Prostate gland (tissue), 2 donors: Measurements from ENCODE around the gene ATF5. TPM values are rescaled to one million over a fixed set of nuclear protein-coding genes. Genes with fewer than 3 reads are reported as not detected.

ENCODE experiments used
- DNase-seq: peaks from one replicate; pipeline ENCODE4 v3.0.0-alpha.2; 2019; ENCODE audit warnings: low spot score
- H3K27ac ChIP-seq, 2 donors: fragments of 200-600 bp; sonication (generic); 2 replicates each; pipeline ENCODE4 v1.5.1; 2017 to 2019
- H3K27me3 ChIP-seq: fragments of 200-600 bp; sonication (generic); replicated peaks from 2 replicates; pipeline ENCODE4 v1.5.1; 2019; ENCODE audit not compliant: insufficient read depth
- H3K36me3 ChIP-seq, 2 donors: fragments of 200-600 bp; sonication (generic); 1 replicate in 1 of 2; 2 replicates in 1 of 2; pipeline versions ENCODE4 v1.5.1 to v1.8.1; 2017 to 2019
- H3K4me1 ChIP-seq: fragments of 200-600 bp; sonication (generic); replicated peaks from 2 replicates; pipeline ENCODE4 v1.5.1; 2019
- H3K4me3 ChIP-seq, 2 donors: fragments of 200-600 bp; sonication (generic); 2 replicates each; pipeline ENCODE4 v1.5.1; 2017 to 2019
- H3K9me3 ChIP-seq: fragments of 200-600 bp; sonication (generic); 2 replicates; pipeline ENCODE4 v1.5.1; 2017
- POLR2A ChIP-seq: fragments of 450-650 bp; IDR thresholded peaks from one replicate; pipeline ENCODE4 v1.6.1; 2016; ENCODE audit warnings: antibody characterized with exemption, mild to moderate bottlenecking
- POLR2AphosphoS5 ChIP-seq: sonication (generic); formaldehyde crosslinking; IDR thresholded peaks from one replicate; pipeline ENCODE4 v1.6.1; 2017; ENCODE audit warnings: antibody characterized with exemption
- WGBS: methylation state at CpG from one replicate; pipeline ENCODE4 v1.1.5; 2018; 5-methylcytosine and 5-hydroxymethylcytosine counted together
- intact Hi-C: fragments of 100-400 bp; cut with DNase I; formaldehyde crosslinking; loops from one replicate; pipeline ENCODE4 v1.14.2; 2022
- total RNA-seq, 2 donors: library from RNA; depleted of rRNA; stranded (reverse); fragments of >200 nt; gene quantifications; one replicate each; pipeline ENCODE4 v1.1.0, GENCODE V29; 2016
- TF ChIP-seq, protein P1 (sequence below), 4 experiments: fragments of 200-600 bp in 2 of 4; fragments of 450-650 bp in 2 of 4; sonication (generic) in 2 of 4; IDR thresholded peaks; 1 replicate in 3 of 4; 2 replicates in 1 of 4; pipeline ENCODE4 v1.5.1; 2016 to 2019; ENCODE audit warnings: antibody characterized with exemption in 4 of 4, mild to moderate bottlenecking in 2 of 4, moderate library complexity in 2 of 4

Gene ATF5, protein sequence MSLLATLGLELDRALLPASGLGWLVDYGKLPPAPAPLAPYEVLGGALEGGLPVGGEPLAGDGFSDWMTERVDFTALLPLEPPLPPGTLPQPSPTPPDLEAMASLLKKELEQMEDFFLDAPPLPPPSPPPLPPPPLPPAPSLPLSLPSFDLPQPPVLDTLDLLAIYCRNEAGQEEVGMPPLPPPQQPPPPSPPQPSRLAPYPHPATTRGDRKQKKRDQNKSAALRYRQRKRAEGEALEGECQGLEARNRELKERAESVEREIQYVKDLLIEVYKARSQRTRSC
- total RNA-seq: 10 to 100 TPM; 14.0 to 16.4 TPM

DNA sequence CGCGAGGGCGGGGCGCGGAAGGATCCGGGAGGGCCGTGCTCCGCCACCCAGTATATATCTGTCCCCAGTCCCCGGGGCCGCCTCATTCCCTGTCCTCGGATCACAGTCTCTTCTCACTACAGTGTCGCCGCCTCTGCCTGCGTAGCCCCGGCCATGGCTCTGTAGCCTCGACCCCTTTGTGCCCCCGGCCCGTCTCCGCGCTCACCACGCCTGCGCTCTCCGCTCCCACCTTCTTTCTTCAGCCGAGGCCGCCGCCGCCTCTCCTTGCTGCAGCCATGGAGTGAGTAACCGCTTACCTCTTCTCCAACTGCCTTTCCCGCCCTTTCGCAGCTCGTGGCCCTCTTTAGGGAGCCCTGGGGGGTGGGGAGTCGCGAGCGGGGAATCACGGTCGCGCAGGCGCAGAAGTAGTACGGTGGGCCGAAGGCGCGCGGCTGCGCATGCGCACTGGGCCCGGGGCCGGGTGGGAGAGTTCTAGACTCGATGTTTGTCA lies at the start of gene ATF5, which contains the start of gene NUP62:
ATF5 (plus strand) TSS at position 85 of the 490 bp plus-strand sequence. CDS start 1,646 bp downstream, outside the sequence.
NUP62 (minus strand) TSS at position 384 of the 490 bp plus-strand sequence. CDS start 19,697 bp downstream, outside the sequence.
- Histone ChIP-seq H3K4me1 (peaks cover 12% of the 10 kb centered on the region), H3K9me3 (no peaks in the 10 kb centered on the region), H3K27ac (peak within 1 kb of the TSS; percentile 91 to 92), H3K27me3 (no peaks in the 10 kb centered on the region), H3K36me3 (no peaks in the 10 kb centered on the region), H3K4me3 (peak within 1 kb of the TSS; percentile 85 to 92)
- WGBS: under 1% methylated on average over 40 of the region's 48 CpGs
- TF ChIP-seq, protein P1, sequence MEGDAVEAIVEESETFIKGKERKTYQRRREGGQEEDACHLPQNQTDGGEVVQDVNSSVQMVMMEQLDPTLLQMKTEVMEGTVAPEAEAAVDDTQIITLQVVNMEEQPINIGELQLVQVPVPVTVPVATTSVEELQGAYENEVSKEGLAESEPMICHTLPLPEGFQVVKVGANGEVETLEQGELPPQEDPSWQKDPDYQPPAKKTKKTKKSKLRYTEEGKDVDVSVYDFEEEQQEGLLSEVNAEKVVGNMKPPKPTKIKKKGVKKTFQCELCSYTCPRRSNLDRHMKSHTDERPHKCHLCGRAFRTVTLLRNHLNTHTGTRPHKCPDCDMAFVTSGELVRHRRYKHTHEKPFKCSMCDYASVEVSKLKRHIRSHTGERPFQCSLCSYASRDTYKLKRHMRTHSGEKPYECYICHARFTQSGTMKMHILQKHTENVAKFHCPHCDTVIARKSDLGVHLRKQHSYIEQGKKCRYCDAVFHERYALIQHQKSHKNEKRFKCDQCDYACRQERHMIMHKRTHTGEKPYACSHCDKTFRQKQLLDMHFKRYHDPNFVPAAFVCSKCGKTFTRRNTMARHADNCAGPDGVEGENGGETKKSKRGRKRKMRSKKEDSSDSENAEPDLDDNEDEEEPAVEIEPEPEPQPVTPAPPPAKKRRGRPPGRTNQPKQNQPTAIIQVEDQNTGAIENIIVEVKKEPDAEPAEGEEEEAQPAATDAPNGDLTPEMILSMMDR (IDR thresholded peaks at IDR 0.05): no peak
- peak; percentile 74 for TF ChIP-seq POLR2AphosphoS5
- DNase-seq: peak; percentile 74
- intact Hi-C loops: no loop called here

DNA sequence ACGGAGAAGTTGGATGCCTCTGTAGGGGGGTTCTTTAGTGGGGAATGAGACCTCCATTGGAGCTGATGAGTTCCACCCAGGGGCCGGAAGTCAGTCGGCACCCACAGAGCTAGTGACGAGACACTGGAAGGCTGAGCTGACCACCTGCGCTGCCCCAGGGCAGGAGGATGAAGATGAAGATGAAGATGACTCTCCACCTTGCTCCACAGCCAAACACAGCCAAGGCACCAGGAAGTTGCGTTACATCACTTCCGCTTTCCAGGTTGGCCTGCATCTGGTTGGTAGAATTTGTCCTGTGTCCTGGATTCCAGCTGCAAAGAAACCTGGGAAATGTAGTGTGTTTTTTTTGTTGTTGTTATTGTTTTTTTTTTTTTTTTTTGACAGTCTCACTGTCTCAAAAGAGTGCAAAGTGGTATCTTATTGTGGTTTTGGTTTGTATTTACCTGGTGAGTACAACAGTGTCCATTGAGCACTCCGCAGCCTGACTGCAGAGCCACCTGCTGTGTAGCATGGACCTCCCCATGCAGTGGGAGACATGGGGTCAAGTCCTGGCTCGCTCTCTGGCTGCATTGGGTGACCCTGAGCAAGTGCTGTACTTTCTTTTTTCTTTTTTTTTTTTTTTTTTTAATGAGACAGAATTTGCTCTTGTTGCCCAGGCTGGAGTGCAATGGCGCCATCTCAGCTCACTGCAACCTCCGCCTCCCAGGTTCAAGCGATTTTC lies 49.6 kb upstream of the ATF5 start:
- Histone ChIP-seq H3K9me3 (no peaks in the 10 kb centered on the region), H3K27ac (no peak overlapping the region), H3K27me3 (no peaks in the 10 kb centered on the region), H3K4me1 (peaks cover 12% of the 10 kb centered on the region), H3K4me3 (no peak overlapping the region), H3K36me3 (peaks cover 22 to 41% of the 10 kb centered on the region in 2 donors)
- intact Hi-C loops: no loop called here
- 95% methylated on average over 12 of the region's 12 CpGs for WGBS
- DNase-seq: no peak
- TF ChIP-seq, protein P1 (IDR thresholded peaks at IDR 0.05): no peak
- TF ChIP-seq POLR2AphosphoS5: no peak
- TF ChIP-seq POLR2A: no peak

- H3K36me3 ChIP-seq: peaks cover 22 to 45% of the 10 kb centered on the region in 2 donors
Measured at GRCh38 chr19:49880162-49880869, 48.7 kb upstream of the ATF5 start.

GRCh38 chr19:49881186-49881585 lies 47.8 kb upstream of the ATF5 start:
- Histone ChIP-seq H3K27me3 (no peaks in the 10 kb centered on the region), H3K36me3 (peaks cover 22 to 45% of the 10 kb centered on the region in 2 donors), H3K4me1 (peaks cover 8% of the 10 kb centered on the region), H3K27ac (no peak overlapping the region), H3K4me3 (no peak overlapping the region), H3K9me3 (no peaks in the 10 kb centered on the region)
- DNase-seq: no peak
- TF ChIP-seq POLR2A: no peak
- TF ChIP-seq, protein P1 (IDR thresholded peaks at IDR 0.05): no peak
- TF ChIP-seq POLR2AphosphoS5: no peak
- intact Hi-C loops: no loop called here
- 90% methylated on average over 17 of the region's 17 CpGs for WGBS

More at GRCh38 chr19:49880162-49880869, 48.7 kb upstream of the ATF5 start:
- intact Hi-C loops: no loop called here
- 95% methylated on average over 8 of the region's 10 CpGs for WGBS
- Histone ChIP-seq H3K27me3 (no peaks in the 10 kb centered on the region), H3K4me1 (peaks cover 11% of the 10 kb centered on the region), H3K27ac (no peak overlapping the region), H3K9me3 (no peaks in the 10 kb centered on the region), H3K4me3 (no peak overlapping the region)
- TF ChIP-seq, protein P1 (IDR thresholded peaks at IDR 0.05): no peak
- TF ChIP-seq POLR2AphosphoS5 (no peak), POLR2A (no peak)
- DNase-seq: no peak
